GM18858 (cell line): ENCODE data around the gene SBK3.

ENCODE experiments used
- ATAC-seq: cut with Tn5 transposase; IDR thresholded peaks from one replicate; pipeline ENCODE4 v1.9.1; 2021; ENCODE audit not compliant: unreplicated experiment

Gene SBK3

DNA sequence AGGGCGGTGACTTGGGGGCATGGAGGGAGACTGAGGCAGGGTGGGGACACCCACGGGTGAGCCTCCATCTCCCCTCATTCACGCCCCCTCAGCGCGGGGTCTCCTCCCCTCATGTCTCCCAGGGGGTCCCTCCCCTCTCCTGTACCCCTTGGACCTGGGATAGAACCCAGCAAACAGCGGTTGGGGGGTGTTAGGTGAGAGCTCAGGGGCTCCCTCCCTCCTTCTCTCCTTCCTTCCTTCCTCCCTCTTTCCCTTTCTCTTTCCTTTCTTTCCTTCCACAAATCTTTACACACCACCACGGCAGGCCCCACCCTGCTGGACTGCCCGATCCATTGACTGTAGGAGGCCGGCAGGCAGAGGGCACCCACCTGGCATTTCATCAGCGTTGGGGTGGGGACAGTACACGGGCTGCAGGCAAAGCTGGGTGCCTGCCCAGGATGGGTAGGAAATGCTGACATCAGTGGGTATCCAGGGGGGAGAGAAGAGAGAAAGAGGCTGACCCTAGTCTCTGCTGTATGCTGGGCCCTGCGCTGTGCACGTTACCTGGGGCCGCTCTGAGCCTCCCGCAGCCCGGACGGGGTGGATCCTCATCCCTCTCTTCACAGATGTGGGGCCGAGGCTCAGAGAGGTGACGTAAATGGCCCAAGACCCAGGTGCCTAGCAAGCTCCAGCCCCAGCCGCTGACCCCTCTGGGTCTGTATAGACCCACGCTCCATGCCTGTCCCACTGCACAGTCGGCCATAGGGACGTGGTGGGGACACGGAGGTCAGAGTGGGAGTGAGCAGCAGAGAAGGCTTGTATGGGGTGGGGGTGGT lies 53.6 kb downstream of the SBK3 start:
- no peak for ATAC-seq
